GM13977 (cell line): Measurements from ENCODE around the gene THSD4.

Source experiments
- DNase-seq: peaks from one replicate; pipeline ENCODE4 v3.0.0; 2012; ENCODE audit warnings: low spot score
- in situ Hi-C: fragments of 300-500 bp; cut with MboI; formaldehyde crosslinking; loops from one replicate; pipeline ENCODE4 v1.12.0; 2022; ENCODE audit warnings: low sequenced_read_pairs, low pct_unique_long_range_greater_than_20kb, mixed read lengths, inconsistent platforms; ENCODE audit not compliant: unreplicated experiment
- TF ChIP-seq, protein P1 (sequence below): IDR thresholded peaks from 2 replicates; pipeline ENCODE4 v1.5.1; 2012; ENCODE audit warnings: mild to moderate bottlenecking, control low read depth; ENCODE audit not compliant: insufficient read depth; ENCODE audit errors: extremely low read depth, missing control alignments

The THSD4 gene

DNA sequence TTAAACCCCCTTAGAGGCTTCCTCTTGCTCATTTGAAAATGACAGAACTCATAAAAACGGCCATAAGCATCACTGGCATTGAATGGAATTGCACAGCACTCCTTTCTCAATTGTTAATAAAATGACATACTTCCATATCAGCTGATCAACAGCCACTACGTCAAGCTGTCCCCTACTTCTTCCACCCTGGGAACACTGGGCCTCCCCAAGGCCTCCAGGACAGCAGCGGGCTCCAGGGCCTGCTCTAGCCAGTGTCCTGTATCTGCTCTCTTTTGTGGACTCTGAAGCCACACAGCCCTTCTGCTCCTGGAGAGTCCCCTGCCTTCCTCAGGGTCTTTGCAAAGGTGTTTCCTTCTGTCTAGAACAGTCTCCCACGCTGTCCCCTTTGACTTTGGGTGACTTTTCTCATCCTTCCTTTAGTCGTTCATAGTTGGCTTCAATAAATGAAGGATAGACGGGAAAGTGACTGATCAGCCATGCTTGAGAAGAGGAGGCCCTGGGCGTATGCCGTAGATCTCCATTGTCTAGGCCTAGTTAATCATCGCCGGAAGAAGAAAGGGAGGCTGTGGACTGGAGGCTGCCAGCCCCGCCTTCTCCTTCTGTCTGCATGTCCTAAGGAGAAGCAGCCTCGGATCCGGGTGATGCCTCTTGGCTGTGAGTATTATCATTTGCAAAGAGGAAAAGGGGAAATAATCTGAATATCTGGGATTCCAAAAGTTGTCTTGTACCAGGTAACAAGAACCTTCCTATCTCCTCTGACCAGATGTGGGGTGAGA is 4.7 kb upstream of the THSD4 start:
- in situ Hi-C loops = no loop called here
- TF ChIP-seq, protein P1, sequence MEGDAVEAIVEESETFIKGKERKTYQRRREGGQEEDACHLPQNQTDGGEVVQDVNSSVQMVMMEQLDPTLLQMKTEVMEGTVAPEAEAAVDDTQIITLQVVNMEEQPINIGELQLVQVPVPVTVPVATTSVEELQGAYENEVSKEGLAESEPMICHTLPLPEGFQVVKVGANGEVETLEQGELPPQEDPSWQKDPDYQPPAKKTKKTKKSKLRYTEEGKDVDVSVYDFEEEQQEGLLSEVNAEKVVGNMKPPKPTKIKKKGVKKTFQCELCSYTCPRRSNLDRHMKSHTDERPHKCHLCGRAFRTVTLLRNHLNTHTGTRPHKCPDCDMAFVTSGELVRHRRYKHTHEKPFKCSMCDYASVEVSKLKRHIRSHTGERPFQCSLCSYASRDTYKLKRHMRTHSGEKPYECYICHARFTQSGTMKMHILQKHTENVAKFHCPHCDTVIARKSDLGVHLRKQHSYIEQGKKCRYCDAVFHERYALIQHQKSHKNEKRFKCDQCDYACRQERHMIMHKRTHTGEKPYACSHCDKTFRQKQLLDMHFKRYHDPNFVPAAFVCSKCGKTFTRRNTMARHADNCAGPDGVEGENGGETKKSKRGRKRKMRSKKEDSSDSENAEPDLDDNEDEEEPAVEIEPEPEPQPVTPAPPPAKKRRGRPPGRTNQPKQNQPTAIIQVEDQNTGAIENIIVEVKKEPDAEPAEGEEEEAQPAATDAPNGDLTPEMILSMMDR = no peak
- DNase-seq = no peak

DNA sequence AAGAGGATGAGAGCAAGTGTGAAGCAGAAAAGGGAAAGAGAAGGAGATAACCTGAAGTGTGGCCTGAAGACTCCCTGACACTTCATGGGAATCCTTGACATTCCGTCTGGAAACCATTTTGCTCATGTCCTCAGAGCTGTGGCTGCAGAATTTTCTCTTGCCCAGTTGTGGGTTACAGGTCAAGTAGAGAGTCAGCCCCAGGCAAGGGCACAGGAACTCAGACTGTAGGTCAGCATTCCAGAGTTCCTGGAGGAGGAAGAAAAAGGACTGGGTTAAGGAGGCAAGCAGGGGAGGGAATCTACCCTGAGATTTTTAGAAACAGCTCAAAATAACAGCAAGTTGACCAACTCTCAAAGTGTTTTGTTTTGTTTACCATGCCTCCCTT is 4.1 kb upstream of the THSD4 start:
- TF ChIP-seq, protein P1 = no peak
- in situ Hi-C loops = no loop called here
- DNase-seq = no peak

DNA sequence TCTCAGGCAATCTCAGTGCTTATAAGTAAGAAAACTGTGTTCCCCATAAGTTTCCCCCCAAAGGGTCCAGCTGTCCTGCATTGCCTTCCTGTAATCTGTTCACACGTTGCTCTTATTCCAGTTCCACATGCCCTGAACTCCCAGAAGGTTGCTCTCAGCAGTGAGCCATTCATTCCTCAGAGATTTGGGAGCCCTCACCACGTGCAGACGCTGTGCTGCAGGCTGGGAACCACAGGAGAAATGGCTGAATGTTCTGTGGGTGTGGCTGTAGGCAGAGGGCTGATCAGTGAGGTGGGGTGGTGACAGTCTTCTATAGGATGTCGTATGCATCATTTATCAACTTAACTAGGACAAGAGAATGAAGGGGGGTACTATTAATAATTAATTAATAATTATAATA is 3.3 kb upstream of the THSD4 start:
- in situ Hi-C loops = no loop called here
- TF ChIP-seq, protein P1 = no peak
- DNase-seq = no peak

DNA sequence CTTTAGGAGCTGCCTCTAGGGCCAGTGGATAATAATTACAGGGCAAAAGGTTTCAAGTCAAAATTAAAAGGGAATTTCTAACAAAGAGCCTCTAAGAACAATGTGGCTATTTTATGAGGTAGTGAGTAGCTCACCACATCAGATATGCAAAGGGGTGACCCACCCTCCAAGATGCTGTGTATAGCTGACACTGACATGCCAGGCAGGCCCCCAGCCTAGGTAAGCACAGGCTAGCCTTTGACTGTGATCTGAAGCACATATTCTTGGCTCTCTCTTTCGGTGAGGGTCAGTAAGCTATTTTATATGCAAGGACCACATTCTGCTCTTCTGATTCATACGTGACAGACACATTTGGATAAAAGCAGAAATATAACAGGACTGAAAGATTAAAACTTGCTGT is 2.8 kb upstream of the THSD4 start:
- TF ChIP-seq, protein P1 = no peak
- in situ Hi-C loops = no loop called here
- no peak for DNase-seq

DNA sequence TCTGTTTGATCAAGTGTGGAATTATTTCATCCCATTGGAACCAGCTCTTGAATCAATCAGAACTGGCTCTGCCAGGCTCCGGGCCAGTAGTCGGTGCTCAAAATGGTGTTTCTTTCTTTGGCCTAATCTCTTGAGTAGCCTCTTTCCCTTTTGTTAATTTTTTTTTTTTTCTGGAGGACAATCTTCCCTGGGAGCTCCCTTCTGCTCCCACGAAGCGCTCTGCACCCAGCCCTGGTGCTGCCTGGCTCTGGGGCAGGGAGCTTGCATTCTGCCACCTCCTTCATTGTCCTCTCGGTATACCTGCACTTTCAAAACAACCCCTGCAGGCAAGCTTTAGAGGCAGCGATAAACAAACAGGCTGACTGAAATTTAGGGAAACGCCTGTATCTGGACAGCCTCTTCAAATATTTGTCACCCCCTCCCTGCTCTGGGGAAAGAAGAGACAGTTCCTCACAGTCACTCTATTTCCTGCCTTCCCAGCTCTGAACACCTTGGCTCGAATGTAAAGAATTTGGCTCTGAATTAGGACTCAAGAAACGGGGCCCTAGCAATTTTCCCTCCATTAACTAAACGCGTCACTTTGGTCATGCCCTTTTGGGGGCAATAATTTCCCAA is 1.1 kb upstream of the THSD4 start:
- DNase-seq = no peak
- in situ Hi-C loops = no loop called here
- TF ChIP-seq, protein P1 = no peak

DNA sequence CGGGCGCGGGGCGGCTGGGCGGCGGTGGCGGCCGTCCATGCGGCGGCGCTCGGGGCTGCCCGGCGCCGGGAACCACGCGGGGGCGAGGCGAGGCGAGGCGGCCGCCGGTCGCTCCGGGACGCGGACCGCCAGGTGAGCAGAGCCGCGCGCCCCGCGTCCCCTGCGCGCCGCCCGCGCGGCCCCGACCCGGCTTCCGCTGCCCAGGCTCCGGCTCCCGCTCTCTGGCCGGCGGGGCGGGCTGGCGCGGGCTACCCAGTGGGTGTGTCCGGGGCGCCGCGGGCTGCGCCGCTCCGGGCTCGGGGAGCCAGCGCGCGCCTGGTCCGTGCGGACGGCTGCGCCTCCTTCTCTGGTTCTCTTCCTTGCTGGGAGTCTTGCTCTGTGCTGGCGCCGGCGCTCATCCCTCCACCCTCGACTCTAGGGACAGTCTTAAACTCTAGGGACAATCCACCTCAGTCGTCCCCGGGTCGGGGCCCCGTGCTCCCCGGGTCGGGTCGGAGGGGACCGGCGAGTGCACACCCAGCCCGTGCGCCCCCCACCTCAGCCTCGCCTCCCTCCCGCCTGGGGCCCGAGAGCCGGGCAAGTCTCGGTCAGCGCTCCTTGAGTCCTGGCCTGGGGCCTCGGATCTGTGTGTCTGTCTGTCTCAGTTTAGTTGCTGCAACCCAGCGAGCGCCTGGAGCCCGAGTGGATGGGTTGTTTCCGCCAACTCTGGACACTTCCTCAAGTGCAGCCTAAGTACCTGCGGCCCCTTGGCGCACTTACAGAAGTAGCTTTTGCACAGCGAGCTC is 488 bp downstream of the THSD4 start:
- TF ChIP-seq, protein P1 = no peak
- DNase-seq = peak; percentile 71
- in situ Hi-C loops = no loop called here
